Measurements from ENCODE around the gene TGM4. TPM values are rescaled to one million over a fixed set of nuclear protein-coding genes. Genes with fewer than 3 reads are reported as not detected.

Gene TGM4
- total RNA-seq, 4 donors from 2014 or later, result 0.30 to 0.56 TPM; not detected in 2

GRCh38 chr3:44905446-44906157 lies 31.2 kb downstream of the TGM4 start:
- H3K27me3 ChIP-seq, result peaks cover 19% of the 10 kb centered on the region
- H3K4me3 ChIP-seq, result no peak overlapping the region
- no peak overlapping the region for H3K27ac ChIP-seq
- 67% methylated on average over 3 of the region's 3 CpGs for WGBS
- H3K9me3 ChIP-seq, result no peaks in the 10 kb centered on the region
- H3K4me1 ChIP-seq, result no peaks in the 10 kb centered on the region
- no peaks in the 10 kb centered on the region for H3K36me3 ChIP-seq
- no peak for DNase-seq (ENCODE audit: low spot score in 2 of 2)
- TF ChIP-seq CTCF (IDR thresholded peaks at IDR 0.05) (no peak), POLR2A (IDR thresholded peaks at IDR 0.05) (no peak), POLR2AphosphoS5 (IDR thresholded peaks at IDR 0.05) (no peak), EP300 (IDR thresholded peaks at IDR 0.05) (no peak)

- no peaks in the 10 kb centered on the region for H3K4me1 ChIP-seq
- 67% methylated on average over 4 of the region's 4 CpGs for WGBS
- DNase-seq (ENCODE audit: low spot score in 2 of 2), result no peak
- no peak overlapping the region for H3K27ac ChIP-seq
- H3K27me3 ChIP-seq, result peaks cover 9% of the 10 kb centered on the region
- no peak overlapping the region for H3K4me3 ChIP-seq
- no peaks in the 10 kb centered on the region for H3K36me3 ChIP-seq
- TF ChIP-seq EP300 (IDR thresholded peaks at IDR 0.05), result no peak
- no peak for TF ChIP-seq POLR2AphosphoS5 (IDR thresholded peaks at IDR 0.05)
- no peaks in the 10 kb centered on the region for H3K9me3 ChIP-seq
Observed at GRCh38 chr3:44906997-44907396, 32.6 kb downstream of the TGM4 start.

GRCh38 chr3:44907612-44908011 lies 33.2 kb downstream of the TGM4 start:
- no peak for DNase-seq (ENCODE audit: low spot score in 2 of 2)
- H3K27ac ChIP-seq, result no peak overlapping the region
- H3K9me3 ChIP-seq, result no peaks in the 10 kb centered on the region
- no peak for TF ChIP-seq POLR2A (IDR thresholded peaks at IDR 0.05)
- no peak for TF ChIP-seq POLR2AphosphoS5 (IDR thresholded peaks at IDR 0.05)
- TF ChIP-seq CTCF (IDR thresholded peaks at IDR 0.05), result no peak
- WGBS, result 75% methylated on average over 4 of the region's 4 CpGs
- no peak overlapping the region for H3K4me3 ChIP-seq
- no peaks in the 10 kb centered on the region for H3K36me3 ChIP-seq
- H3K27me3 ChIP-seq, result peaks cover 7% of the 10 kb centered on the region
- H3K4me1 ChIP-seq, result no peaks in the 10 kb centered on the region

GRCh38 chr3:44909063-44909462 lies 34.7 kb downstream of the TGM4 start:
- Histone ChIP-seq H3K36me3 (no peaks in the 10 kb centered on the region), H3K27ac (no peak overlapping the region), H3K4me1 (no peaks in the 10 kb centered on the region), H3K9me3 (no peaks in the 10 kb centered on the region), H3K4me3 (no peak overlapping the region), H3K27me3 (peaks cover 7% of the 10 kb centered on the region)
- no peak for DNase-seq (ENCODE audit: low spot score in 2 of 2)
- WGBS, result 31% methylated on average over 2 of the region's 2 CpGs
- TF ChIP-seq CTCF (IDR thresholded peaks at IDR 0.05), result no peak
- TF ChIP-seq POLR2AphosphoS5 (IDR thresholded peaks at IDR 0.05), result no peak
- no peak for TF ChIP-seq POLR2A (IDR thresholded peaks at IDR 0.05)
- no peak for TF ChIP-seq EP300 (IDR thresholded peaks at IDR 0.05)

- TF ChIP-seq POLR2AphosphoS5 (IDR thresholded peaks at IDR 0.05), result no peak
- TF ChIP-seq CTCF (IDR thresholded peaks at IDR 0.05), result no peak
- no peak for TF ChIP-seq EP300 (IDR thresholded peaks at IDR 0.05)
- no peak for TF ChIP-seq POLR2A (IDR thresholded peaks at IDR 0.05)
- Histone ChIP-seq H3K27ac (no peak overlapping the region), H3K36me3 (peaks cover 1% of the 10 kb centered on the region), H3K4me1 (no peaks in the 10 kb centered on the region), H3K9me3 (no peaks in the 10 kb centered on the region), H3K4me3 (no peak overlapping the region), H3K27me3 (peaks cover 7% of the 10 kb centered on the region)
- DNase-seq (ENCODE audit: low spot score in 2 of 2), result no peak
- 94% methylated on average over 3 of the region's 3 CpGs for WGBS
Observed at GRCh38 chr3:44910693-44911092, 36.3 kb downstream of the TGM4 start.

Measured in suprapubic skin (tissue), 4 donors.